ENCODE results near the gene PELI3.
"Not testable (repeated sequence)": the region's sequence is repeated elsewhere in the genome, so short reads cannot be mapped to it uniquely, and the experiment has no call there.

Gene PELI3

GRCh38 chr11:66466225-66467033 lies at the start of gene PELI3:
Gene PELI3 (plus strand): TSS chr11:66466905. CDS start chr11:66468129, 1,224 bp downstream.
- peak; percentile 95 for DNase-seq

GRCh38 chr11:66417000-66417399 lies 49.7 kb upstream of the PELI3 start:
- DNase-seq: no peak

GRCh38 chr11:66418168-66418985 lies 48.3 kb upstream of the PELI3 start:
- DNase-seq: peak; percentile 64

- no peak for DNase-seq
Observed at GRCh38 chr11:66418986-66419308, 47.8 kb upstream of the PELI3 start.

- no peak for DNase-seq
Observed at GRCh38 chr11:66419825-66420224, 46.9 kb upstream of the PELI3 start.

GRCh38 chr11:66420671-66421476 lies 45.8 kb upstream of the PELI3 start, which contains the start of gene NPAS4:
Gene NPAS4 (plus strand): TSS chr11:66421035. CDS start chr11:66421180, 145 bp downstream.
- DNase-seq: no peak

GRCh38 chr11:66421492-66422205 lies 45.1 kb upstream of the PELI3 start:
- DNase-seq: peak; percentile 90

- DNase-seq: no peak
Observed at GRCh38 chr11:66426314-66426713, 40.4 kb upstream of the PELI3 start.

GRCh38 chr11:66428933-66429332 lies 37.8 kb upstream of the PELI3 start:
- DNase-seq: no peak

- DNase-seq: no peak
Observed at GRCh38 chr11:66429983-66430602, 36.6 kb upstream of the PELI3 start.

- DNase-seq: not testable (repeated sequence)
Observed at GRCh38 chr11:66431287-66431686, 35.4 kb upstream of the PELI3 start.

GRCh38 chr11:66431871-66432329 lies 34.8 kb upstream of the PELI3 start:
- DNase-seq: not testable (repeated sequence)

- DNase-seq: no peak
Observed at GRCh38 chr11:66432597-66432996, 34.1 kb upstream of the PELI3 start.

- DNase-seq: no peak
Observed at GRCh38 chr11:66437979-66438503, 28.7 kb upstream of the PELI3 start.

GRCh38 chr11:66438504-66439466 lies 27.9 kb upstream of the PELI3 start, which contains the start of gene MRPL11:
Gene MRPL11 (minus strand): TSS chr11:66438848. CDS start chr11:66438754, 94 bp downstream.
- peak; percentile 92 for DNase-seq

- DNase-seq: not testable (repeated sequence)
Observed at GRCh38 chr11:66440101-66440939, 26.4 kb upstream of the PELI3 start.

GRCh38 chr11:66440940-66441282 lies 25.8 kb upstream of the PELI3 start:
- DNase-seq: not testable (repeated sequence)

- DNase-seq: no peak
Observed at GRCh38 chr11:66443602-66444001, 23.1 kb upstream of the PELI3 start.

GRCh38 chr11:66447012-66447411 lies 19.7 kb upstream of the PELI3 start:
- DNase-seq: no peak
